HCT116 (cell line): ENCODE measurements around the gene TSC2. TPM values are rescaled to one million over a fixed set of nuclear protein-coding genes. Genes with fewer than 3 reads are reported as not detected.

ENCODE experiments used
- ATAC-seq: fragments of 200-7000 bp; cut with Tn5 transposase; 2 replicates; pipeline ENCODE4 v1.9.1; 2020; ENCODE audit warnings: mild to moderate bottlenecking, moderate library complexity
- BruUV-seq: library from RNA; stranded (reverse); fragments of 400-500 nt; replicated peaks from 2 replicates; lab custom pipeline; 2021; lab: Mats Ljungman, UMichigan
- CTCF ChIA-PET: fragments of 300-600 bp; sonication (Branson Sonifier 250); formaldehyde crosslinking; loops from one replicate; lab custom pipeline; 2021; ENCODE audit warnings: antibody characterized with exemption; lab: Charles Lee
- POLR2A ChIA-PET: fragments of 300-600, 350-600 bp; sonication (Branson Sonifier 250); formaldehyde crosslinking; loops from one replicate; lab custom pipeline; 2021; ENCODE audit warnings: antibody characterized with exemption; lab: Charles Lee
- RAD21 ChIA-PET, 2 experiments: fragments of 300-600 bp; sonication (Branson Sonifier 250); formaldehyde crosslinking; loops; one replicate each; lab custom pipeline; 2023; ENCODE audit warnings: low total read pairs in 2 of 2; ENCODE audit not compliant: uncharacterized antibody in 2 of 2, unreplicated experiment in 2 of 2, low non-redundant PET in 1 of 2; lab: Charles Lee
- DNase-seq: peaks from one replicate; pipeline ENCODE4 v3.0.0-alpha.2; 2010; ENCODE audit warnings: low read depth, low spot score
- H2AFZ ChIP-seq: fragments of 200-600 bp; shearing (Covaris generic), sonication (generic); 2 replicates; pipeline ENCODE4 v1.6.1; 2017; ENCODE audit warnings: low read depth, mixed run types, mixed read lengths, antibody characterized with exemption, low read length; ENCODE audit not compliant: poor library complexity, severe bottlenecking
- H3K27ac ChIP-seq: 2 replicates; pipeline ENCODE4 v1.5.1; 2012; ENCODE audit warnings: low read depth, low read length
- H3K27me3 ChIP-seq: fragments of 200-600 bp; sonication (generic); 2 replicates; pipeline ENCODE4 v1.6.1; 2016; ENCODE audit warnings: mixed run types, low read length, mixed read lengths; ENCODE audit not compliant: insufficient read depth
- H3K36me3 ChIP-seq, 2 experiments: fragments of 200-500 bp in 1 of 2; fragments of 200-600 bp in 1 of 2; sonication (Bioruptor generic) in 1 of 2; sonication (generic) in 1 of 2; 2 replicates each; pipeline versions ENCODE4 v1.5.1 to v1.6.1; 2014 to 2016; ENCODE audit warnings: low read length in 2 of 2, inconsistent platforms in 1 of 2, mixed read lengths in 1 of 2, mixed run types in 1 of 2; ENCODE audit not compliant: insufficient read depth in 2 of 2, control insufficient read depth in 1 of 2
- H3K4me1 ChIP-seq, 2 experiments: fragments of 200-600 bp in 1 of 2; sonication (generic) in 1 of 2; 2 replicates each; pipeline versions ENCODE4 v1.5.1 to v1.6.1; 2012 to 2017; ENCODE audit warnings: low read length in 2 of 2, inconsistent platforms in 1 of 2, mild to moderate bottlenecking in 1 of 2, mixed read lengths in 1 of 2, mixed run types in 1 of 2, moderate library complexity in 1 of 2; ENCODE audit not compliant: insufficient read depth in 2 of 2, control insufficient read depth in 1 of 2
- H3K4me2 ChIP-seq: fragments of 200-600 bp; sonication (generic); 2 replicates; pipeline ENCODE4 v1.6.1; 2017; ENCODE audit warnings: mixed run types, low read length, mixed read lengths
- H3K4me3 ChIP-seq, 2 experiments: fragments of 200-600 bp in 1 of 2; sonication (generic) in 1 of 2; replicated peaks in 1 of 2; 2 replicates each; pipeline ENCODE4 v1.5.1; 2011 to 2016; ENCODE audit warnings: low read length in 2 of 2, control low read depth in 1 of 2, low read depth in 1 of 2, mild to moderate bottlenecking in 1 of 2, mixed read lengths in 1 of 2, mixed run types in 1 of 2
- H3K79me2 ChIP-seq: fragments of 200-600 bp; sonication (generic); 2 replicates; pipeline ENCODE4 v1.6.1; 2017; ENCODE audit warnings: mild to moderate bottlenecking, mixed run types, low read length, moderate library complexity, mixed read lengths; ENCODE audit not compliant: insufficient read depth
- H3K9ac ChIP-seq: fragments of 200-600 bp; sonication (generic); 2 replicates; pipeline ENCODE4 v1.6.1; 2016; ENCODE audit warnings: low read length, mixed read lengths
- H3K9me2 ChIP-seq: fragments of 200-600 bp; sonication (generic), shearing (Covaris generic); 2 replicates; pipeline ENCODE4 v1.6.1; 2017; ENCODE audit warnings: mixed run types, mild to moderate bottlenecking, moderate library complexity; ENCODE audit not compliant: insufficient read depth
- H3K9me3 ChIP-seq, 2 experiments: fragments of 200-500 bp in 1 of 2; fragments of 200-600 bp in 1 of 2; sonication (Bioruptor generic) in 1 of 2; sonication (generic) in 1 of 2; 2 replicates each; pipeline ENCODE4 v1.6.1; 2014 to 2017; ENCODE audit warnings: low read length in 2 of 2, mixed read lengths in 2 of 2, inconsistent platforms in 1 of 2, low read depth in 1 of 2, mild to moderate bottlenecking in 1 of 2, mixed run types in 1 of 2, moderate library complexity in 1 of 2; ENCODE audit not compliant: control insufficient read depth in 1 of 2, insufficient read depth in 1 of 2
- H4K20me1 ChIP-seq: fragments of 200-600 bp; sonication (generic), shearing (Covaris generic); 2 replicates; pipeline ENCODE4 v1.6.1; 2017; ENCODE audit warnings: mixed run types, mild to moderate bottlenecking, moderate library complexity; ENCODE audit not compliant: insufficient read depth
- ATF3 ChIP-seq: IDR thresholded peaks from 2 replicates; pipeline ENCODE4 v1.6.1; 2012
- CBX3 ChIP-seq: IDR thresholded peaks from 2 replicates; pipeline ENCODE4 v1.6.1; 2012; ENCODE audit warnings: low read depth
- CTCF ChIP-seq, 3 experiments: fragments of 200-600 bp in 1 of 3; sonication (generic) in 1 of 3; IDR thresholded peaks in 2 of 3; conservative IDR thresholded peaks in 1 of 3; 2 replicates each; pipeline ENCODE4 v1.5.1; 2012 to 2017; ENCODE audit warnings: low read depth in 2 of 3, low read length in 2 of 3, antibody characterized with exemption in 1 of 3, borderline replicate concordance in 1 of 3, control low read depth in 1 of 3, mild to moderate bottlenecking in 1 of 3, mixed read lengths in 1 of 3, mixed run types in 1 of 3, moderate library complexity in 1 of 3; ENCODE audit not compliant: insufficient read depth in 1 of 3
- EGR1 ChIP-seq: IDR thresholded peaks from 2 replicates; pipeline ENCODE4 v1.6.1; 2012; ENCODE audit warnings: low read depth
- ELF1 ChIP-seq: IDR thresholded peaks from 2 replicates; pipeline ENCODE4 v1.6.1; 2012; ENCODE audit warnings: low read depth, borderline replicate concordance
- EZH2 ChIP-seq: fragments of 200-600 bp; sonication (generic); IDR thresholded peaks from 2 replicates; pipeline ENCODE4 v1.6.1; 2017; ENCODE audit warnings: antibody characterized with exemption, mixed run types
- EZH2phosphoT487 ChIP-seq: fragments of 200-600 bp; IDR thresholded peaks from 2 replicates; pipeline ENCODE4 v1.6.1; 2018; ENCODE audit warnings: antibody characterized with exemption, borderline replicate concordance
- MAX ChIP-seq: IDR thresholded peaks from 2 replicates; pipeline ENCODE4 v1.6.1; 2012
- POLR2AphosphoS5 ChIP-seq: IDR thresholded peaks from 2 replicates; pipeline ENCODE4 v1.6.1; 2011; ENCODE audit warnings: mild to moderate bottlenecking, low read depth, low read length, moderate library complexity
- RAD21 ChIP-seq: IDR thresholded peaks from 2 replicates; pipeline ENCODE4 v1.6.1; 2012; ENCODE audit warnings: low read depth, mild to moderate bottlenecking
- SIN3A ChIP-seq: IDR thresholded peaks from 2 replicates; pipeline ENCODE4 v1.6.1; 2012; ENCODE audit warnings: low read depth
- SP1 ChIP-seq: IDR thresholded peaks from 2 replicates; pipeline ENCODE4 v1.6.1; 2012; ENCODE audit warnings: low read depth
- SRF ChIP-seq: IDR thresholded peaks from 2 replicates; pipeline ENCODE4 v1.6.1; 2012; ENCODE audit warnings: low read depth
- TCF7L2 ChIP-seq: IDR thresholded peaks from 2 replicates; pipeline ENCODE4 v1.7.0; 2011; ENCODE audit warnings: borderline replicate concordance, inconsistent platforms; ENCODE audit not compliant: insufficient read depth, insufficient read length; ENCODE audit errors: extremely low read depth
- YY1 ChIP-seq: IDR thresholded peaks from 2 replicates; pipeline ENCODE4 v1.6.1; 2011; ENCODE audit warnings: low read length, low read depth, moderate library complexity, mild to moderate bottlenecking; ENCODE audit not compliant: insufficient replicate concordance; ENCODE audit errors: extremely low read depth
- ZBTB33 ChIP-seq: IDR thresholded peaks from 2 replicates; pipeline ENCODE4 v1.6.1; 2011; ENCODE audit warnings: mild to moderate bottlenecking, low read length, moderate library complexity; ENCODE audit not compliant: insufficient replicate concordance; ENCODE audit errors: extremely low read depth
- ZFX ChIP-seq: fragments of 450-650 bp; IDR thresholded peaks from 2 replicates; pipeline ENCODE4 v1.6.1; 2017
- intact Hi-C: fragments of 100-400 bp; cut with micrococcal nuclease; formaldehyde crosslinking; loops from 2 replicates; pipeline ENCODE4 v1.10.0; 2022
- total RNA-seq: library from RNA; stranded (reverse); gene quantifications from one replicate; pipeline ENCODE4 v1.2.1, GENCODE V29; 2021; ENCODE audit not compliant: unreplicated experiment

Gene TSC2
- total RNA-seq, 1 experiment from 2014 or later, result 74.1 TPM

GRCh38 chr16:2064368-2064945, 16.7 kb downstream of the TSC2 start:
- Histone ChIP-seq H3K36me3 (peaks cover 5 to 7% of the 10 kb centered on the region in 2 experiments; a peak in 3 of 4 replicates), H3K27me3 (no peaks in the 10 kb centered on the region), H4K20me1 (no peaks in the 10 kb centered on the region), H3K4me3 (no peak overlapping the region), H3K4me2 (no peak overlapping the region), H3K9me2 (no peaks in the 10 kb centered on the region), H3K27ac (no peak overlapping the region), H3K79me2 (no peaks in the 10 kb centered on the region), H3K4me1 (no peaks in the 10 kb centered on the region), H3K9ac (no peak overlapping the region), H3K9me3 (no peaks in the 10 kb centered on the region), H2AFZ (no peak overlapping the region)
- no TSS peak for BruUV-seq
- no peak for TF ChIP-seq POLR2AphosphoS5
- TF ChIP-seq EZH2phosphoT487, result no peak
- no peak for TF ChIP-seq SP1
- no peak for TF ChIP-seq MAX
- no peak for TF ChIP-seq ELF1
- no peak for TF ChIP-seq CTCF (IDR thresholded peaks at IDR 0.05 in 2 of 3, conservative IDR thresholded peaks at IDR 0.05 in 1 of 3; ENCODE audit: borderline replicate concordance in 1 of 3, insufficient read depth in 1 of 3, low read depth in 2 of 3, low read length in 2 of 3)
- no peak for TF ChIP-seq YY1
- no peak for TF ChIP-seq SRF
- no peak for TF ChIP-seq ZBTB33
- no peak for TF ChIP-seq RAD21
- TF ChIP-seq ATF3, result no peak
- no peak for TF ChIP-seq TCF7L2
- TF ChIP-seq CBX3, result no peak
- no peak for TF ChIP-seq ZFX
- TF ChIP-seq EZH2, result no peak
- no peak for TF ChIP-seq SIN3A
- no peak for TF ChIP-seq EGR1
- DNase-seq (no peak), ATAC-seq (no peak)
- CTCF ChIA-PET, result no interaction called here
- intact Hi-C loops, result no loop called here
- POLR2A ChIA-PET, result no interaction called here
- RAD21 ChIA-PET, result no interaction called here
